ENCODE data around the gene MDP1. TPM values are rescaled to one million over a fixed set of nuclear protein-coding genes. Genes with fewer than 3 reads are reported as not detected.

MDP1 gene
- polyA plus RNA-seq, 1 of the 3 experiments (the other 2 are of a cell fraction): 36.7 TPM

DNA sequence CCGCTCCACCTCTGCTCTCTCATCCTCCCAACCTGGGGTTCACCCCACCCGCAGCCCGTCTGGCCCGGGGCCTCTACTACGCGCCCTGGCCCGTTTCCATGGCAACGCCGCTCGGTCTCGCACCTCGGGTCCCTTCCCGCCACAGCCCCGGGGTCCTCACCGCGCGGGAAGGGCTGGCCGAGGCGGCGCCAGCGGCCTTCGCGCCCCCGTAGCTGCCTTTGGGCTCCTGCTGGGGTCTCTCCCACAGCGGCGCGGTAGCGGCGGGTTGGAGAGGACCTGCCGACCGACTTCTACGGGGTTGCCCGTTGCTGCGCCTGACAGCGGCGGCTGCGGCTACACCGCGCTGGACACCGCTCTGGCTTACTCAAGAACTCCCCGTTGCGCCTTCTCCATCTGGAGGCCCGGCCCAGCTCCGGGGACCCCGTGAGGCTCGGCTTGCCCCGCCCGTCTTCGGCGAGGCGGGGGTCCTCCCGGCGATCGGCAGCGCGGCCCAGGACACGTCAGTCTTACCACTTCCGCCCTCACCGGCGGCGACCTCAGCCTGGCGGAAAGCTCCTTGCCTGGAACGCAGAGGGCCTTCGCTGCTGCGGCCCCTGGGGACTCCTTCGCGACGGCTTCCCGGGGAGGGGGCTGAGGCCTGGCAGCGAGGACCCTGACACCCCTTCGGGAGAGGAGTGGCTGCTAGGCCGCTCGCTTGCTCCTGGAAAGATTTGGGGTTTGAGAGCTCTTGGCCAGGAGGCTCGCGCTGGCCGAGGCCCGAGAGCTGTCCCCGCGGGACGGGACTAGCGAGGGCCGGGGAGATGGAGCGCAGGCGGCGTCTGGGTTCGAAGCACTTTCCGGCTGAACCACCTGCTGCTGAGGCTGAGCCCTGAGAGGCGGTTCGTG, 20.4 kb downstream of the MDP1 start, which contains the start of gene TM9SF1:
Gene TM9SF1 (minus strand): TSS at position 256 of the 885 bp plus-strand sequence. CDS start 422 bp downstream, outside the sequence.
- no peaks in the 10 kb centered on the region for H3K9me3 ChIP-seq
- DNase-seq: peak; percentile 94
- TF ChIP-seq, protein P1, sequence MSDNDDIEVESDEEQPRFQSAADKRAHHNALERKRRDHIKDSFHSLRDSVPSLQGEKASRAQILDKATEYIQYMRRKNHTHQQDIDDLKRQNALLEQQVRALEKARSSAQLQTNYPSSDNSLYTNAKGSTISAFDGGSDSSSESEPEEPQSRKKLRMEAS (IDR thresholded peaks at IDR 0.05; ENCODE audit: low read depth): peak; percentile 83
- 0 out of 2 replicates have a peak, but pooled peaks have one; percentile 5 for TF ChIP-seq REST (IDR thresholded peaks at IDR 0.05; ENCODE audit: low read depth, low read length)
- TF ChIP-seq TAF1 (IDR thresholded peaks at IDR 0.05; ENCODE audit: borderline replicate concordance, low read depth, low read length): peak; percentile 54; the same call in 1 of the 2 replicates
- TF ChIP-seq USF1 (IDR thresholded peaks at IDR 0.05; ENCODE audit: borderline replicate concordance, low read depth): peak; percentile 33; the same call in 1 of the 2 replicates
- TF ChIP-seq CHD2 (IDR thresholded peaks at IDR 0.05; ENCODE audit: low read length, partially characterized antibody): peak; percentile 46
- 0 out of 2 replicates have a peak, but pooled peaks have one; percentile 13 for TF ChIP-seq SIN3A (IDR thresholded peaks at IDR 0.05; ENCODE audit: borderline replicate concordance, low read depth, low read length)
- TF ChIP-seq SMC3 (IDR thresholded peaks at IDR 0.05; ENCODE audit: low read depth, low read length): no peak
- peak; percentile 86 for TF ChIP-seq GABPA (IDR thresholded peaks at IDR 0.05; ENCODE audit: low read depth)
- TF ChIP-seq TCF12 (IDR thresholded peaks at IDR 0.05): peak; percentile 27; the same call in 1 of the 2 replicates
- TF ChIP-seq YY1 (IDR thresholded peaks at IDR 0.05; ENCODE audit: low read depth): 0 out of 2 replicates have a peak, but pooled peaks have one; percentile 53
- TF ChIP-seq EP300 (IDR thresholded peaks at IDR 0.05; ENCODE audit: borderline replicate concordance in 1 of 2, low read depth in 1 of 2, low read length in 1 of 2): peak in 1 of 2 experiments; percentile 7; a peak in 1 of 4 replicates
- no peak for TF ChIP-seq RXRA (IDR thresholded peaks at IDR 0.05; ENCODE audit: borderline replicate concordance, low read depth)
- TF ChIP-seq POLR2AphosphoS5 (IDR thresholded peaks at IDR 0.05; ENCODE audit: low read depth, low read length): peak; percentile 78
- TF ChIP-seq ELF1 (IDR thresholded peaks at IDR 0.05): peak; percentile 100
- peak; percentile 40; the same call in 1 of the 2 replicates for TF ChIP-seq MXI1 (IDR thresholded peaks at IDR 0.05; ENCODE audit: low read depth, low read length)
- TF ChIP-seq RCOR1 (IDR thresholded peaks at IDR 0.05; ENCODE audit: low read length): no peak
- CTCF ChIA-PET: interaction anchor here (0.8 to 1.9 kb wide), 9 partner anchors 9 to 113 kb away, joined by 3 to 8 read pairs (median 4); partner anchors contain the start of genes CHMP4A, CIDEB, IRF9 and MDP1
- H3K36me3 ChIP-seq (replicated peaks in 1 of 2; ENCODE audit: control insufficient read depth in 1 of 2, insufficient read depth in 2 of 2, low read length in 1 of 2): peaks cover 15 to 31% of the 10 kb centered on the region in 2 experiments
- H3K4me3 ChIP-seq (ENCODE audit: low read depth in 2 of 2, low read length in 1 of 2): peak within 1 kb of the TSS; percentile 84 to 85
- POLR2A ChIA-PET: interaction anchor here (0.9 to 2.4 kb wide), 15 partner anchors 10 to 101 kb away, joined by 3 to 15 read pairs (median 6); partner anchors contain the start of genes CHMP4A, DCAF11, MDP1 and NRL
- H3K4me1 ChIP-seq (ENCODE audit: control insufficient read depth in 1 of 2, insufficient read depth in 2 of 2, low read depth in 1 of 2, low read length in 1 of 2): peaks cover 11% of the 10 kb centered on the region in 2 experiments; a peak in 2 of 4 replicates
- no peaks in the 10 kb centered on the region for H3K27me3 ChIP-seq (ENCODE audit: insufficient read depth)
- no peaks in the 10 kb centered on the region for H3K9me2 ChIP-seq
- H3K9ac ChIP-seq: peak within 1 kb of the TSS; percentile 97
- H4K20me1 ChIP-seq (ENCODE audit: insufficient read depth): no peaks in the 10 kb centered on the region
- peak within 1 kb of the TSS; percentile 87 for H2AFZ ChIP-seq (ENCODE audit: low read depth)
- H3K27ac ChIP-seq (ENCODE audit: low read depth in 2 of 2, low read length in 1 of 2): peak within 1 kb of the TSS; percentile 88 to 89
- 1% methylated on average over 37 of the region's 89 CpGs for WGBS (ENCODE audit: low lambda C conversion rate)
- H3K79me2 ChIP-seq (ENCODE audit: insufficient read depth): peaks cover 84% of the 10 kb centered on the region
- H3F3A ChIP-seq (replicated peaks; ENCODE audit: insufficient read depth): no peaks in the 10 kb centered on the region
- peak within 1 kb of the TSS; percentile 97 for H3K4me2 ChIP-seq

Data from SK-N-SH (cell line).